GM12878 (cell line): Measurements from ENCODE around the gene METRNL. TPM values are rescaled to one million over a fixed set of nuclear protein-coding genes. Genes with fewer than 3 reads are reported as not detected.

Experiments
- ATAC-seq: fragments of 200-7000 bp; cut with Tn5 transposase; 3 replicates; pipeline ENCODE4 v1.9.1; 2020; ENCODE audit warnings: mild to moderate bottlenecking, moderate library complexity
- BruUV-seq: library from RNA; stranded (reverse); fragments of 400-500 nt; replicated peaks from 2 replicates; lab custom pipeline; 2021; lab: Mats Ljungman, UMichigan
- CTCF ChIA-PET: fragments of 300-600 bp; sonication (Branson Sonifier 250); formaldehyde crosslinking; extraction: SDS; loops from one replicate; lab custom pipeline; 2021; ENCODE audit warnings: inconsistent platforms; lab: Yijun Ruan, JAX
- POLR2A ChIA-PET: fragments of 350-600 bp; formaldehyde crosslinking; extraction: SDS; loops from one replicate; lab custom pipeline; 2021; ENCODE audit warnings: inconsistent platforms; lab: Charles Lee
- RAD21 ChIA-PET: fragments of 300-600 bp; sonication (Branson Sonifier 250); formaldehyde crosslinking; loops from one replicate; lab custom pipeline; 2023; ENCODE audit warnings: antibody characterized with exemption; ENCODE audit not compliant: unreplicated experiment; lab: Charles Lee
- SMC1A ChIA-PET: fragments of 300-600 bp; sonication (Branson Sonifier 250); formaldehyde crosslinking; loops from one replicate; lab custom pipeline; 2023; ENCODE audit not compliant: unreplicated experiment, uncharacterized antibody; lab: Charles Lee
- DNase-seq: peaks from one replicate; pipeline ENCODE4 v3.0.0-alpha.2; 2011; ENCODE audit warnings: low read depth, low spot score
- FAIRE-seq: peaks from 3 replicates; lab custom pipeline; 2011; peaks lifted over from hg19 to GRCh38; lab: Jason Lieb, UNC
- H2AFZ ChIP-seq: 2 replicates; pipeline ENCODE4 v1.6.0; 2011; ENCODE audit warnings: low read depth, low read length, control low read depth; ENCODE audit not compliant: control insufficient read depth
- H3K27ac ChIP-seq: 2 replicates; pipeline ENCODE4 v1.5.1; 2011; ENCODE audit warnings: control low read depth; ENCODE audit not compliant: control insufficient read depth, insufficient read depth
- H3K27me3 ChIP-seq, 2 experiments: replicated peaks in 1 of 2; 2 replicates each; pipeline versions ENCODE4 v1.6.0 to v1.6.1; 2011; ENCODE audit warnings: low read length in 1 of 2; ENCODE audit not compliant: control insufficient read depth in 2 of 2, insufficient read depth in 2 of 2
- H3K36me3 ChIP-seq, 2 experiments: 2 replicates each; pipeline ENCODE4 v1.5.1; 2011; ENCODE audit warnings: low read length in 1 of 2; ENCODE audit not compliant: control insufficient read depth in 2 of 2, insufficient read depth in 2 of 2
- H3K4me1 ChIP-seq: 2 replicates; pipeline ENCODE4 v1.6.1; 2011; ENCODE audit warnings: mild to moderate bottlenecking, low read length, moderate library complexity, mixed read lengths; ENCODE audit not compliant: control insufficient read depth, insufficient read depth
- H3K4me2 ChIP-seq: 2 replicates; pipeline ENCODE4 v1.6.0; 2011; ENCODE audit warnings: control low read depth; ENCODE audit not compliant: control insufficient read depth, insufficient read depth
- H3K4me3 ChIP-seq: fragments of 200-600 bp; sonication (generic); 2 replicates; pipeline ENCODE4 v1.5.1; 2016
- H3K79me2 ChIP-seq: 2 replicates; pipeline ENCODE4 v1.6.0; 2011; ENCODE audit warnings: low read length; ENCODE audit not compliant: control insufficient read depth, insufficient read depth
- H3K9ac ChIP-seq: 2 replicates; pipeline ENCODE4 v1.8.0; 2011; ENCODE audit warnings: low read length, control low read depth, mixed read lengths; ENCODE audit not compliant: control insufficient read depth, insufficient read depth
- H3K9me3 ChIP-seq: replicated peaks from 3 replicates; pipeline ENCODE4 v1.5.1; 2011; ENCODE audit warnings: mild to moderate bottlenecking, low read length; ENCODE audit not compliant: control insufficient read depth, insufficient read depth
- H4K20me1 ChIP-seq: 2 replicates; pipeline ENCODE4 v1.6.0; 2011; ENCODE audit not compliant: control insufficient read depth, insufficient read depth
- BCL11A ChIP-seq: IDR thresholded peaks from 2 replicates; pipeline ENCODE4 v1.6.1; 2011; ENCODE audit warnings: low read depth, low read length
- BMI1 ChIP-seq: fragments of 450-650 bp; IDR thresholded peaks from 2 replicates; pipeline ENCODE4 v1.6.1; 2016; ENCODE audit warnings: mild to moderate bottlenecking, moderate library complexity, borderline replicate concordance
- CHD1 ChIP-seq: IDR thresholded peaks from 2 replicates; pipeline ENCODE4 v1.6.1; 2012; ENCODE audit warnings: low read depth, low read length, improper control_type of control experiment
- CHD2 ChIP-seq: IDR thresholded peaks from 2 replicates; pipeline ENCODE4 v1.6.1; 2011; ENCODE audit warnings: low read depth, low read length, improper control_type of control experiment, borderline replicate concordance
- CREM ChIP-seq: IDR thresholded peaks from 2 replicates; pipeline ENCODE4 v1.6.1; 2014; ENCODE audit warnings: antibody characterized with exemption, low read depth
- DPF2 ChIP-seq: fragments of 450-650 bp; IDR thresholded peaks from 2 replicates; pipeline ENCODE4 v1.6.1; 2017; ENCODE audit warnings: mild to moderate bottlenecking
- ETV6 ChIP-seq, 2 experiments: fragments of 450-650 bp in 1 of 2; IDR thresholded peaks in 1 of 2; conservative IDR thresholded peaks in 1 of 2; 2 replicates each; pipeline ENCODE4 v1.6.1; 2014; ENCODE audit warnings: antibody characterized with exemption in 1 of 2, borderline replicate concordance in 1 of 2, low read depth in 1 of 2, mild to moderate bottlenecking in 1 of 2, moderate library complexity in 1 of 2
- GATAD2B ChIP-seq: fragments of 450-650 bp; conservative IDR thresholded peaks from 2 replicates; pipeline ENCODE4 v1.6.1; 2017; ENCODE audit warnings: low read depth, mild to moderate bottlenecking, moderate library complexity
- NFIC ChIP-seq: IDR thresholded peaks from 2 replicates; pipeline ENCODE4 v1.6.1; 2012; ENCODE audit warnings: low read depth, mild to moderate bottlenecking, inconsistent platforms, low read length, moderate library complexity
- NR2C1 ChIP-seq: fragments of 450-650 bp; IDR thresholded peaks from 2 replicates; pipeline ENCODE4 v1.6.1; 2017; ENCODE audit warnings: antibody characterized with exemption, mild to moderate bottlenecking, moderate library complexity
- RAD21 ChIP-seq: IDR thresholded peaks from 2 replicates; pipeline ENCODE4 v1.6.1; 2011; ENCODE audit warnings: mild to moderate bottlenecking, low read depth, low read length, moderate library complexity; ENCODE audit not compliant: insufficient read depth
- SREBF1 ChIP-seq: IDR thresholded peaks from 2 replicates; pipeline ENCODE4 v1.6.1; 2012; ENCODE audit warnings: mild to moderate bottlenecking, low read length
- SREBF2 ChIP-seq: IDR thresholded peaks from 2 replicates; pipeline ENCODE4 v1.6.1; 2012; ENCODE audit warnings: mild to moderate bottlenecking, low read length
- WGBS: methylation state at CpG from one replicate; pipeline ENCODE4 v1.1.6; 2016; ENCODE audit warnings: low lambda C conversion rate; ENCODE audit not compliant: insufficient replicate concordance, insufficient coverage; ENCODE audit errors: missing lambda C conversion rate; 5-methylcytosine and 5-hydroxymethylcytosine counted together
- in situ Hi-C: fragments of 300-500 bp; cut with MboI; formaldehyde crosslinking; loops from 9 replicates; pipeline ENCODE4 v1.14.3; 2018; ENCODE audit warnings: mixed read lengths
- intact Hi-C: fragments of 100-400 bp; cut with micrococcal nuclease; formaldehyde crosslinking; loops from one replicate; pipeline ENCODE4 v1.14.2; 2022; ENCODE audit not compliant: unreplicated experiment
- polyA plus RNA-seq, 11 experiments: library from polyadenylated mRNA; depleted of rRNA in 4 of 11; unstranded in 6 of 11; stranded (reverse) in 5 of 11; fragments of >200 nt; fragmentation: Nextera tagmentation in 4 of 11; fragmentation: Illumina TruSeq in 1 of 11; extraction: Ambion mirVana in 4 of 11; extraction: Trizol in 1 of 11; gene quantifications; 1 replicate in 1 of 11; 2 replicates in 10 of 11; pipeline versions ENCODE4 v1.2.1 to v1.2.3, GENCODE V29; 2011 to 2016; ENCODE audit warnings: inconsistent platforms in 2 of 11, missing spikeins in 2 of 11, low read depth in 1 of 11
- total RNA-seq, 4 experiments: library from RNA; depleted of rRNA in 3 of 4; stranded (reverse); fragments of >200 nt in 3 of 4; fragmentation: Illumina TruSeq in 1 of 4; extraction: Trizol in 1 of 4; gene quantifications; 2 replicates each; pipeline versions ENCODE4 v1.2.1 to v1.2.3, GENCODE V29; 2013 to 2021
- TF ChIP-seq, protein P1 (sequence below): IDR thresholded peaks from 2 replicates; pipeline ENCODE4 v1.6.1; 2011; ENCODE audit warnings: mild to moderate bottlenecking, low read depth, low read length, moderate library complexity; ENCODE audit not compliant: insufficient replicate concordance
- TF ChIP-seq, protein P2 (sequence below): IDR thresholded peaks from 2 replicates; pipeline ENCODE4 v1.6.1; 2012; ENCODE audit warnings: low read depth, low read length, improper control_type of control experiment
- TF ChIP-seq, protein P3 (sequence below): fragments of 450-650 bp; IDR thresholded peaks from 2 replicates; pipeline ENCODE4 v1.6.1; 2016; ENCODE audit warnings: mild to moderate bottlenecking
- TF ChIP-seq, protein P4 (sequence below): IDR thresholded peaks from 2 replicates; pipeline ENCODE4 v1.6.1; 2012; ENCODE audit warnings: low read length, inconsistent platforms

The METRNL gene
- total and polyA plus RNA-seq, 10 of the 15 experiments (the other 5 are each of a cell fraction or from before 2014, with no cell fraction given): 0.05 to 3.7 (median 0.48) TPM; not detected in 2

DNA sequence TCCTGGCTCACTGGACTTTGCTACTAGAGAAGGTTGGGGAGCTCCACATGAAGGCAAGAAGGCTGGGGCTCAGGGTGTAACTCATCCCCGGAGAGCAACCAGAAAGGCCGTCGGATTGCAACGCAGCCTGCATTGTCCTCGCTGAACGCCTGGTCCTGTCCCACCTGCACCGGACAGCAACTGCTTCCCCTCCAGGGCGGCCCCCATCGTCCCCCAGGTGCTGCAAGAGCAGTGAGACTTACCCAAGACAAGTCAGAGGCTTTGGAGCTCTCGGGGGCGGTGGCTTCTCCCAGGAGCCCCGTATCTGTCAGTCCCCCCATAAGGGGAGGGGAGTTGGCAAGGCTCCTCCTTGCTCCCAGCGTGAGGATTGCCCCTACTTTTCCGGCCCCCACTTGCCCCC is 18.4 kb downstream of the METRNL start:
- H3K27me3 ChIP-seq: peaks cover 3 to 5% of the 10 kb centered on the region in 2 experiments; a peak in 3 of 4 replicates
- intact Hi-C loops: no loop called here
- TF ChIP-seq, protein P1, sequence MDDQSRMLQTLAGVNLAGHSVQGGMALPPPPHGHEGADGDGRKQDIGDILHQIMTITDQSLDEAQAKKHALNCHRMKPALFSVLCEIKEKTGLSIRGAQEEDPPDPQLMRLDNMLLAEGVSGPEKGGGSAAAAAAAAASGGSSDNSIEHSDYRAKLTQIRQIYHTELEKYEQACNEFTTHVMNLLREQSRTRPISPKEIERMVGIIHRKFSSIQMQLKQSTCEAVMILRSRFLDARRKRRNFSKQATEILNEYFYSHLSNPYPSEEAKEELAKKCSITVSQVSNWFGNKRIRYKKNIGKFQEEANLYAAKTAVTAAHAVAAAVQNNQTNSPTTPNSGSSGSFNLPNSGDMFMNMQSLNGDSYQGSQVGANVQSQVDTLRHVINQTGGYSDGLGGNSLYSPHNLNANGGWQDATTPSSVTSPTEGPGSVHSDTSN: no peak
- no peak for TF ChIP-seq SREBF2
- TF ChIP-seq CHD1: no peak
- no peak for TF ChIP-seq RAD21
- TF ChIP-seq, protein P2, sequence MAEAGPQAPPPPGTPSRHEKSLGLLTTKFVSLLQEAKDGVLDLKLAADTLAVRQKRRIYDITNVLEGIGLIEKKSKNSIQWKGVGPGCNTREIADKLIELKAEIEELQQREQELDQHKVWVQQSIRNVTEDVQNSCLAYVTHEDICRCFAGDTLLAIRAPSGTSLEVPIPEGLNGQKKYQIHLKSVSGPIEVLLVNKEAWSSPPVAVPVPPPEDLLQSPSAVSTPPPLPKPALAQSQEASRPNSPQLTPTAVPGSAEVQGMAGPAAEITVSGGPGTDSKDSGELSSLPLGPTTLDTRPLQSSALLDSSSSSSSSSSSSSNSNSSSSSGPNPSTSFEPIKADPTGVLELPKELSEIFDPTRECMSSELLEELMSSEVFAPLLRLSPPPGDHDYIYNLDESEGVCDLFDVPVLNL: no peak
- TF ChIP-seq BMI1: no peak
- TF ChIP-seq ETV6 (conservative IDR thresholded peaks at IDR 0.05 in 1 of 2, IDR thresholded peaks at IDR 0.05 in 1 of 2; ENCODE audit: borderline replicate concordance in 1 of 2, low read depth in 1 of 2): no peak
- TF ChIP-seq CREM: no peak
- TF ChIP-seq NFIC: no peak
- no peak for TF ChIP-seq SREBF1
- no peak for TF ChIP-seq NR2C1
- TF ChIP-seq, protein P3, sequence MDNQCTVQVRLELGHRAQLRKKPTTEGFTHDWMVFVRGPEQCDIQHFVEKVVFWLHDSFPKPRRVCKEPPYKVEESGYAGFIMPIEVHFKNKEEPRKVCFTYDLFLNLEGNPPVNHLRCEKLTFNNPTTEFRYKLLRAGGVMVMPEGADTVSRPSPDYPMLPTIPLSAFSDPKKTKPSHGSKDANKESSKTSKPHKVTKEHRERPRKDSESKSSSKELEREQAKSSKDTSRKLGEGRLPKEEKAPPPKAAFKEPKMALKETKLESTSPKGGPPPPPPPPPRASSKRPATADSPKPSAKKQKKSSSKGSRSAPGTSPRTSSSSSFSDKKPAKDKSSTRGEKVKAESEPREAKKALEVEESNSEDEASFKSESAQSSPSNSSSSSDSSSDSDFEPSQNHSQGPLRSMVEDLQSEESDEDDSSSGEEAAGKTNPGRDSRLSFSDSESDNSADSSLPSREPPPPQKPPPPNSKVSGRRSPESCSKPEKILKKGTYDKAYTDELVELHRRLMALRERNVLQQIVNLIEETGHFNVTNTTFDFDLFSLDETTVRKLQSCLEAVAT: no peak
- no peak for TF ChIP-seq DPF2
- no peak for TF ChIP-seq CHD2
- TF ChIP-seq BCL11A: no peak
- TF ChIP-seq, protein P4, sequence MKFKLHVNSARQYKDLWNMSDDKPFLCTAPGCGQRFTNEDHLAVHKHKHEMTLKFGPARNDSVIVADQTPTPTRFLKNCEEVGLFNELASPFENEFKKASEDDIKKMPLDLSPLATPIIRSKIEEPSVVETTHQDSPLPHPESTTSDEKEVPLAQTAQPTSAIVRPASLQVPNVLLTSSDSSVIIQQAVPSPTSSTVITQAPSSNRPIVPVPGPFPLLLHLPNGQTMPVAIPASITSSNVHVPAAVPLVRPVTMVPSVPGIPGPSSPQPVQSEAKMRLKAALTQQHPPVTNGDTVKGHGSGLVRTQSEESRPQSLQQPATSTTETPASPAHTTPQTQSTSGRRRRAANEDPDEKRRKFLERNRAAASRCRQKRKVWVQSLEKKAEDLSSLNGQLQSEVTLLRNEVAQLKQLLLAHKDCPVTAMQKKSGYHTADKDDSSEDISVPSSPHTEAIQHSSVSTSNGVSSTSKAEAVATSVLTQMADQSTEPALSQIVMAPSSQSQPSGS: no peak
- TF ChIP-seq GATAD2B: no peak
- TF ChIP-seq, all 136 proteins: peak for 0
- H3K4me3 ChIP-seq: no peak overlapping the region
- no peaks in the 10 kb centered on the region for H3K9me3 ChIP-seq
- ChIA-PET SMC1A (no interaction called here), CTCF (no interaction called here), POLR2A (no interaction called here), RAD21 (no interaction called here)
- no peak for ATAC-seq
- no peak for FAIRE-seq
- H3K79me2 ChIP-seq: no peaks in the 10 kb centered on the region
- no peak overlapping the region for H3K4me2 ChIP-seq
- H3K9ac ChIP-seq: no peak overlapping the region
- WGBS: 25% methylated on average over 14 of the region's 14 CpGs
- H3K36me3 ChIP-seq: no peaks in the 10 kb centered on the region
- in situ Hi-C loops: no loop called here
- no peaks in the 10 kb centered on the region; the same call in 1 of the 2 replicates for H4K20me1 ChIP-seq
- no peak overlapping the region for H3K27ac ChIP-seq
- H3K4me1 ChIP-seq: no peaks in the 10 kb centered on the region; the same call in 1 of the 2 replicates
- no peak overlapping the region for H2AFZ ChIP-seq
- no TSS peak for BruUV-seq
- no peak for DNase-seq
